Pancreas (tissue), 10 donors: ENCODE results near the gene RAVER1. TPM values are rescaled to one million over a fixed set of nuclear protein-coding genes. Genes with fewer than 3 reads are reported as not detected.
A peak's percentile ranks its signal among the peaks of the same experiment; 100 is the strongest.

ENCODE experiments used
- ATAC-seq, 4 donors: fragments of 200-7000 bp; cut with Tn5 transposase; one replicate each; pipeline versions ENCODE4 v1.8.0 to v1.9.1; 2020; ENCODE audit warnings: mild to moderate bottlenecking in 4 of 4, moderate library complexity in 4 of 4
- DNase-seq, 6 donors: peaks; one replicate each; pipeline ENCODE4 v3.0.0-alpha.2; 2020
- FAIRE-seq: peaks from 2 replicates; lab custom pipeline; 2012; peaks lifted over from hg19 to GRCh38; lab: Jason Lieb, UNC
- H3K27ac ChIP-seq, 4 donors: fragments of 200-600 bp; sonication (generic); 1 replicate in 3 of 4; 2 replicates in 1 of 4; pipeline versions ENCODE4 v1.5.0 to v1.8.0; 2020
- H3K27me3 ChIP-seq, 4 donors: fragments of 200-600 bp; one replicate each; pipeline ENCODE4 v1.8.0; 2021
- H3K36me3 ChIP-seq, 3 donors: fragments of 200-600 bp; sonication (generic) in 1 of 3; one replicate each; pipeline versions ENCODE4 v1.5.0 to v1.8.0; 2020 to 2021
- H3K4me1 ChIP-seq, 3 donors: fragments of 200-600 bp; one replicate each; pipeline ENCODE4 v1.8.0; 2021
- H3K4me3 ChIP-seq, 4 donors: fragments of 200-600 bp; sonication (generic) in 2 of 4; one replicate each; pipeline versions ENCODE4 v1.5.0 to v1.8.0; 2020 to 2021
- H3K9me3 ChIP-seq, 4 donors: fragments of 200-600 bp; one replicate each; pipeline ENCODE4 v1.8.0; 2021
- CTCF ChIP-seq, 4 donors: fragments of 200-600 bp; sonication (generic) in 3 of 4; IDR thresholded peaks; one replicate each; pipeline versions ENCODE4 v1.5.0 to v1.8.0; 2021; ENCODE audit warnings: antibody characterized with exemption in 4 of 4
- WGBS, 2 donors: extraction: QIAGEN DNeasy Blood & Tissue Kit; methylation state at CpG; one replicate each; pipeline ENCODE4 v1.1.7; 2013; 5-methylcytosine and 5-hydroxymethylcytosine counted together
- intact Hi-C, 3 donors: fragments of 100-400 bp; cut with DNase I; formaldehyde crosslinking; loops; one replicate each; pipeline versions ENCODE4 v1.11.1 to v1.14.2; 2022
- polyA plus RNA-seq, 2 donors: library from polyadenylated mRNA; stranded (reverse); fragments of 200-250 nt; gene quantifications; one replicate each; pipeline ENCODE4 v1.2.3, GENCODE V29; 2013
- total RNA-seq, 6 donors: library from RNA; stranded (reverse); fragmentation: NEBNext Ultra II Directional in 4 of 6; extraction: Animal tissue kit (Norgen Biotek cat#: 25700) in 4 of 6; gene quantifications; one replicate each; pipeline versions ENCODE4 v1.2.1 to v1.2.4, GENCODE V29; 2021 to 2023
- donor health status: healthy with polysubstance abuse.
- donor health status: DM: no; HTN: no; CAD: no; lungs with moderate emphysema.
- donor health status: DM: no; HTN: no; CAD: no.
- donor health status: control.
- donor health status: control.
- donor health status: Bipolar disorder and iron deficiency.
- donor health status: DM: yes; HTN: yes; CAD: no.
- donor health status: DM: no; HTN: no; CAD: no.
- donor health status: DM: no; HTN: no; CAD: no.
- donor health status: DM: yes; HTN: yes; CAD: no.

RAVER1 gene
- total and polyA plus RNA-seq, 8 donors, result 6.0 to 17.3 (median 11.5) TPM

- FAIRE-seq (no peak), DNase-seq (peak in 1 of 6 donors; percentile 76), ATAC-seq (no peak)
- Histone ChIP-seq H3K36me3 (no peaks in the 10 kb centered on the region), H3K9me3 (no peaks in the 10 kb centered on the region), H3K4me3 (peak overlapping the region in 1 of 4 donors; percentile 92), H3K27ac (peak overlapping the region in 1 of 4 donors; percentile 67), H3K4me1 (peaks cover 6 to 9% (median 8%) of the 10 kb centered on the region in 3 donors), H3K27me3 (no peaks in the 10 kb centered on the region)
- TF ChIP-seq CTCF (IDR thresholded peaks at IDR 0.05), result no peak
- intact Hi-C loops, result no loop called here
- 50 to 51% methylated on average over 25 to 26 of the region's 26 CpGs for WGBS, 2 donors
Observed at GRCh38 chr19:10335352-10335985, 2.1 kb upstream of the RAVER1 start.

GRCh38 chr19:10334588-10335351 is 1.4 kb upstream of the RAVER1 start:
- Histone ChIP-seq H3K36me3 (peaks cover 0 to 4% (median under 1%) of the 10 kb centered on the region in 3 donors), H3K4me1 (peaks cover 6 to 9% (median 8%) of the 10 kb centered on the region in 3 donors), H3K4me3 (peak overlapping the region; percentile 44 to 92 (median 58)), H3K27ac (peak overlapping the region; percentile 57 to 82 (median 72)), H3K27me3 (no peaks in the 10 kb centered on the region), H3K9me3 (no peaks in the 10 kb centered on the region)
- no peak for TF ChIP-seq CTCF (IDR thresholded peaks at IDR 0.05)
- 7 to 8% methylated on average over 56 to 59 of the region's 59 CpGs for WGBS, 2 donors
- FAIRE-seq (no peak), ATAC-seq (peak; percentile 82 to 87 (median 84)), DNase-seq (peak; percentile 95 to 99 (median 98))
- intact Hi-C loops, result no loop called here

GRCh38 chr19:10333758-10334587 is 644 bp upstream of the RAVER1 start:
- WGBS, 2 donors, result 5 to 6% methylated on average over 44 of the region's 44 CpGs
- TF ChIP-seq CTCF (IDR thresholded peaks at IDR 0.05), result no peak
- H3K4me3 ChIP-seq, result peak overlapping the region; percentile 48 to 94 (median 80)
- H3K27ac ChIP-seq, result peak overlapping the region; percentile 57 to 83 (median 79)
- no peaks in the 10 kb centered on the region for H3K27me3 ChIP-seq
- DNase-seq, result peak in 2 of 6 donors; percentile 26 to 40
- H3K9me3 ChIP-seq, result no peaks in the 10 kb centered on the region
- no peak for FAIRE-seq
- peak; percentile 1 to 14 (median 9) for ATAC-seq
- H3K4me1 ChIP-seq, result peaks cover 6 to 9% (median 8%) of the 10 kb centered on the region in 3 donors
- H3K36me3 ChIP-seq, result peaks cover 0 to 6% (median 4%) of the 10 kb centered on the region in 3 donors
- intact Hi-C loops, result no loop called here

- FAIRE-seq, result no peak
- Histone ChIP-seq H3K27me3 (no peaks in the 10 kb centered on the region), H3K4me1 (peaks cover 6 to 9% (median 8%) of the 10 kb centered on the region in 3 donors), H3K27ac (peak overlapping the region in 2 of 4 donors; percentile 82 to 83), H3K36me3 (peaks cover 4 to 22% (median 17%) of the 10 kb centered on the region in 3 donors), H3K4me3 (peak overlapping the region; percentile 48 to 94 (median 80)), H3K9me3 (no peaks in the 10 kb centered on the region)
- WGBS, 2 donors, result 32% methylated on average over 18 of the region's 18 CpGs
- TF ChIP-seq CTCF (IDR thresholded peaks at IDR 0.05), result no peak
- ATAC-seq, result no peak
- no peak for DNase-seq
- intact Hi-C loops, result no loop called here
Observed at GRCh38 chr19:10332158-10332964, 968 bp downstream of the RAVER1 start.
